IMR-90 (cell line): ENCODE data around the gene CENPQ. TPM values are rescaled to one million over a fixed set of nuclear protein-coding genes. Genes with fewer than 3 reads are reported as not detected.

Source experiments
- ATAC-seq: fragments of 200-7000 bp; cut with Tn5 transposase; 2 replicates; pipeline ENCODE4 v1.9.1; 2020; ENCODE audit warnings: low read depth, mild to moderate bottlenecking, moderate library complexity
- BruUV-seq: library from RNA; stranded (reverse); fragments of 400-500 nt; replicated peaks from 2 replicates; lab custom pipeline; 2021; lab: Mats Ljungman, UMichigan
- CTCF ChIA-PET: fragments of 300-600 bp; formaldehyde crosslinking; extraction: SDS; loops from one replicate; lab custom pipeline; 2021; ENCODE audit warnings: antibody characterized with exemption; lab: Yijun Ruan, JAX
- POLR2A ChIA-PET: fragments of 300-600 bp; sonication (Branson Sonifier 250); formaldehyde crosslinking; loops from one replicate; lab custom pipeline; 2022; ENCODE audit warnings: antibody characterized with exemption; ENCODE audit not compliant: unreplicated experiment; lab: Charles Lee
- DNase-seq: peaks from one replicate; pipeline ENCODE4 v3.0.0; 2013
- H2AFZ ChIP-seq: replicated peaks from 2 replicates; pipeline ENCODE3; 2013; ENCODE audit warnings: low read length, mild to moderate bottlenecking; ENCODE audit not compliant: poor library complexity
- H2AK5ac ChIP-seq: 2 replicates; pipeline ENCODE4 v1.6.1; 2013; ENCODE audit warnings: low read depth, low read length, inconsistent platforms
- H2AK9ac ChIP-seq: replicated peaks from 2 replicates; pipeline ENCODE3; 2013; ENCODE audit warnings: mild to moderate bottlenecking, low read depth, low read length, moderate library complexity; ENCODE audit not compliant: poor library complexity
- H2BK120ac ChIP-seq: 2 replicates; pipeline ENCODE4 v1.6.1; 2013; ENCODE audit warnings: low read depth, low read length, inconsistent platforms
- H2BK15ac ChIP-seq: 3 replicates; pipeline ENCODE4 v1.6.1; 2013; ENCODE audit warnings: low read depth, low read length, inconsistent platforms
- H2BK20ac ChIP-seq: 2 replicates; pipeline ENCODE4 v1.6.1; 2013; ENCODE audit warnings: low read depth, mild to moderate bottlenecking, inconsistent platforms, low read length, moderate library complexity
- H2BK5ac ChIP-seq: 2 replicates; pipeline ENCODE4 v1.6.1; 2013; ENCODE audit warnings: mild to moderate bottlenecking, low read depth, low read length, inconsistent platforms; ENCODE audit not compliant: poor library complexity, severe bottlenecking
- H3K14ac ChIP-seq: replicated peaks from 2 replicates; pipeline ENCODE4 v1.6.1; 2013; ENCODE audit warnings: low read depth, low read length, inconsistent platforms
- H3K18ac ChIP-seq: 2 replicates; pipeline ENCODE4 v1.6.1; 2013; ENCODE audit warnings: low read depth, low read length, control low read depth
- H3K23ac ChIP-seq: 2 replicates; pipeline ENCODE4 v1.6.1; 2013; ENCODE audit warnings: low read depth, low read length, inconsistent platforms
- H3K27ac ChIP-seq: 2 replicates; pipeline ENCODE4 v1.5.1; 2013; ENCODE audit warnings: mild to moderate bottlenecking, control low read depth, low read length; ENCODE audit not compliant: insufficient read depth
- H3K27me3 ChIP-seq: 2 replicates; pipeline ENCODE4 v1.6.1; 2013; ENCODE audit warnings: low read length; ENCODE audit not compliant: control insufficient read depth, insufficient read depth
- H3K36me3 ChIP-seq: 2 replicates; pipeline ENCODE4 v1.6.1; 2013; ENCODE audit warnings: low read length, mixed read lengths; ENCODE audit not compliant: control insufficient read depth, insufficient read depth
- H3K4ac ChIP-seq: 2 replicates; pipeline ENCODE4 v1.6.1; 2013; ENCODE audit warnings: low read depth, low read length, inconsistent platforms
- H3K4me1 ChIP-seq: 2 replicates; pipeline ENCODE4 v1.6.1; 2013; ENCODE audit warnings: low read length, mixed read lengths; ENCODE audit not compliant: control insufficient read depth, insufficient read depth
- H3K4me2 ChIP-seq: 2 replicates; pipeline ENCODE4 v1.6.1; 2013; ENCODE audit warnings: low read depth, mild to moderate bottlenecking, control low read depth, low read length, moderate library complexity
- H3K4me3 ChIP-seq: 2 replicates; pipeline ENCODE4 v1.5.1; 2013; ENCODE audit warnings: low read depth, mild to moderate bottlenecking, control low read depth, low read length, moderate library complexity; ENCODE audit not compliant: insufficient read depth
- H3K56ac ChIP-seq: 2 replicates; pipeline ENCODE4 v1.6.1; 2013; ENCODE audit warnings: low read length, inconsistent platforms; ENCODE audit not compliant: insufficient read depth; ENCODE audit errors: extremely low read depth
- H3K79me1 ChIP-seq, 2 experiments: 2 replicates each; pipeline ENCODE4 v1.6.1; 2013; ENCODE audit warnings: low read length in 2 of 2, inconsistent platforms in 1 of 2, low read depth in 1 of 2
- H3K9ac ChIP-seq: 2 replicates; pipeline ENCODE4 v1.6.1; 2013; ENCODE audit warnings: low read depth, low read length, control low read depth
- H3K9me1 ChIP-seq: 2 replicates; pipeline ENCODE4 v1.6.1; 2013; ENCODE audit warnings: low read length, inconsistent platforms; ENCODE audit not compliant: insufficient read depth
- H3K9me3 ChIP-seq: 2 replicates; pipeline ENCODE4 v1.6.1; 2013; ENCODE audit warnings: low read length; ENCODE audit not compliant: control insufficient read depth, insufficient read depth
- H4K20me1 ChIP-seq: 2 replicates; pipeline ENCODE4 v1.6.1; 2013; ENCODE audit warnings: low read length, inconsistent platforms; ENCODE audit not compliant: insufficient read depth
- H4K5ac ChIP-seq: 2 replicates; pipeline ENCODE4 v1.6.1; 2013; ENCODE audit warnings: mild to moderate bottlenecking, low read depth, low read length, control low read depth
- H4K8ac ChIP-seq, 2 experiments: 2 replicates each; pipeline ENCODE4 v1.6.1; 2013; ENCODE audit warnings: low read depth in 2 of 2, low read length in 2 of 2, control low read depth in 1 of 2, inconsistent platforms in 1 of 2
- H4K91ac ChIP-seq: 2 replicates; pipeline ENCODE4 v1.6.1; 2013; ENCODE audit warnings: low read depth, low read length, inconsistent platforms; ENCODE audit not compliant: insufficient read depth
- CEBPB ChIP-seq: IDR thresholded peaks from 2 replicates; pipeline ENCODE4 v1.6.1; 2012; ENCODE audit warnings: low read depth, low read length, improper control_type of control experiment
- CHD1 ChIP-seq: IDR thresholded peaks from 2 replicates; pipeline ENCODE4 v1.6.1; 2012; ENCODE audit warnings: low read depth, low read length, improper control_type of control experiment
- FOS ChIP-seq: fragments of 150-350 bp; IDR thresholded peaks from 2 replicates; pipeline ENCODE4 v1.6.1; 2016; ENCODE audit warnings: low read depth, low read length
- MAZ ChIP-seq: IDR thresholded peaks from 2 replicates; pipeline ENCODE4 v1.6.1; 2012; ENCODE audit warnings: low read depth, mild to moderate bottlenecking, low read length, improper control_type of control experiment, moderate library complexity, borderline replicate concordance
- MXI1 ChIP-seq: IDR thresholded peaks from 2 replicates; pipeline ENCODE4 v1.6.1; 2012; ENCODE audit warnings: low read depth, mild to moderate bottlenecking, low read length, moderate library complexity, borderline replicate concordance
- RAD21 ChIP-seq: IDR thresholded peaks from 2 replicates; pipeline ENCODE4 v1.6.1; 2012; ENCODE audit warnings: low read length, improper control_type of control experiment
- RFX5 ChIP-seq: IDR thresholded peaks from 2 replicates; pipeline ENCODE4 v1.8.0; 2012; ENCODE audit warnings: low read depth, mild to moderate bottlenecking, low read length, moderate library complexity
- WGBS, 2 experiments: methylation state at CpG; one replicate each; pipeline versions ENCODE4 v1.1.5 to v1.1.7; 2013; ENCODE audit warnings: missing lambda C conversion rate in 2 of 2; ENCODE audit not compliant: insufficient read length in 1 of 2; ENCODE audit errors: extremely low coverage in 2 of 2; 5-methylcytosine and 5-hydroxymethylcytosine counted together
- dilution Hi-C: fragments of 300-500 bp; cut with HindIII; formaldehyde crosslinking; loops from one replicate; pipeline ENCODE4 v1.14.3; 2018; ENCODE audit warnings: low sequenced_read_pairs; ENCODE audit not compliant: unreplicated experiment
- in situ Hi-C: fragments of 300-500 bp; cut with MboI; formaldehyde crosslinking; loops from 3 replicates; pipeline ENCODE4 v1.14.3; 2019; ENCODE audit warnings: low sequenced_read_pairs, inconsistent platforms, mixed read lengths
- intact Hi-C: fragments of 100-400 bp; cut with micrococcal nuclease; formaldehyde crosslinking; loops from 2 replicates; pipeline ENCODE4 v1.10.0; 2022
- polyA plus RNA-seq, 3 experiments: library from polyadenylated mRNA; depleted of rRNA; stranded (reverse); fragments of >200 nt; gene quantifications; 2 replicates each; pipeline ENCODE4 v1.2.3, GENCODE V29; 2012; ENCODE audit warnings: low replicate concordance in 1 of 3
- total RNA-seq: library from RNA; depleted of rRNA; stranded (reverse); fragments of >200 nt; gene quantifications from 2 replicates; pipeline ENCODE4 v1.2.3, GENCODE V29; 2012
- TF ChIP-seq, protein P1 (sequence below): fragments of 150-350 bp; IDR thresholded peaks from 2 replicates; pipeline ENCODE4 v1.6.1; 2017; ENCODE audit warnings: mild to moderate bottlenecking, antibody characterized with exemption, low read length, low read depth
- TF ChIP-seq, protein P2 (sequence below): fragments of 150-350 bp; IDR thresholded peaks from 2 replicates; pipeline ENCODE4 v1.6.1; 2016; ENCODE audit warnings: low read depth, mild to moderate bottlenecking, low read length, moderate library complexity, borderline replicate concordance

CENPQ gene
- total and polyA plus RNA-seq, 2 of the 4 experiments (the other 2 are of a cell fraction), result 2.2 to 3.7 TPM

DNA sequence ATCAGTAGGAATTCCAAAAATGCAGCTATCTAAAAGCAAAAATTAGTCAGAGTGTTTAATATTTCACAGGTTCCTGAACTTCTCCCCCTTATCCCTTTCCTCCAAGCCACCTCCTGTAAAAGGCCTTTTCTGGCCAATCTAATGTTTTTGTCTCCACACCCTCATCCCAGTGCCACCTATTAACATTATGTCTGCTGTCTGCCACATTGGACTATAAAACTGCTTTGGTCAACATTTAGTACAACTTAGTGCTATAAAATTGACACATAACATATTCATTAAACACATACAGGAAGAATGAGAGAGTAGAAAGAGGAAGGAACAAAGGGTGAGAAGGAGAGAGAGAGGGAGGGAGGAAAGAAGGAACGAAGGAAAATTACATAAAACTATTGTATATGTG lies 47.8 kb upstream of the CENPQ start:
- no peak overlapping the region for H3K18ac ChIP-seq
- WGBS, 2 experiments, result no CpG with 5 or more reads among the region's 1 CpG
- ChIA-PET POLR2A (no interaction called here), CTCF (no interaction called here)
- no peak overlapping the region for H2BK5ac ChIP-seq
- DNase-seq (no peak), ATAC-seq (no peak)
- no TSS peak for BruUV-seq
- no peaks in the 10 kb centered on the region for H3K9me1 ChIP-seq
- H2BK20ac ChIP-seq, result no peak overlapping the region
- H4K91ac ChIP-seq, result no peak overlapping the region
- in situ Hi-C loops (loop anchor here (25.0 kb wide), 1 partner anchor 653 kb away; no protein-coding TSS in a partner anchor), dilution Hi-C loops (no loop called here), intact Hi-C loops (loop anchor here (10.0 kb wide), 1 partner anchor 1781 kb away; no protein-coding TSS in a partner anchor)
- H3K4ac ChIP-seq, result no peak overlapping the region
- H2AK9ac ChIP-seq, result no peak overlapping the region
- H3K9me3 ChIP-seq, result no peaks in the 10 kb centered on the region
- no peaks in the 10 kb centered on the region for H3K79me1 ChIP-seq
- no peak overlapping the region for H2AK5ac ChIP-seq
- no peak overlapping the region for H3K23ac ChIP-seq
- H4K8ac ChIP-seq, result no peak overlapping the region
- no peak overlapping the region for H2BK120ac ChIP-seq
- H3K36me3 ChIP-seq, result no peaks in the 10 kb centered on the region
- no peak overlapping the region for H2BK15ac ChIP-seq
- H3K27ac ChIP-seq, result no peak overlapping the region
- H4K20me1 ChIP-seq, result no peaks in the 10 kb centered on the region
- no peaks in the 10 kb centered on the region for H3K4me1 ChIP-seq
- H3K4me3 ChIP-seq, result no peak overlapping the region
- no peak overlapping the region for H3K9ac ChIP-seq
- no peak overlapping the region for H3K56ac ChIP-seq
- no peak overlapping the region for H4K5ac ChIP-seq
- H2AFZ ChIP-seq, result no peak overlapping the region
- H3K27me3 ChIP-seq, result no peaks in the 10 kb centered on the region
- H3K4me2 ChIP-seq, result no peak overlapping the region
- H3K14ac ChIP-seq, result no peak overlapping the region
- TF ChIP-seq CEBPB (no peak), FOS (no peak), RFX5 (no peak), MXI1 (no peak), RAD21 (no peak), CHD1 (no peak), MAZ (no peak)
- TF ChIP-seq, protein P1, sequence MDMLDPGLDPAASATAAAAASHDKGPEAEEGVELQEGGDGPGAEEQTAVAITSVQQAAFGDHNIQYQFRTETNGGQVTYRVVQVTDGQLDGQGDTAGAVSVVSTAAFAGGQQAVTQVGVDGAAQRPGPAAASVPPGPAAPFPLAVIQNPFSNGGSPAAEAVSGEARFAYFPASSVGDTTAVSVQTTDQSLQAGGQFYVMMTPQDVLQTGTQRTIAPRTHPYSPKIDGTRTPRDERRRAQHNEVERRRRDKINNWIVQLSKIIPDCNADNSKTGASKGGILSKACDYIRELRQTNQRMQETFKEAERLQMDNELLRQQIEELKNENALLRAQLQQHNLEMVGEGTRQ, result no peak
- TF ChIP-seq, protein P2, sequence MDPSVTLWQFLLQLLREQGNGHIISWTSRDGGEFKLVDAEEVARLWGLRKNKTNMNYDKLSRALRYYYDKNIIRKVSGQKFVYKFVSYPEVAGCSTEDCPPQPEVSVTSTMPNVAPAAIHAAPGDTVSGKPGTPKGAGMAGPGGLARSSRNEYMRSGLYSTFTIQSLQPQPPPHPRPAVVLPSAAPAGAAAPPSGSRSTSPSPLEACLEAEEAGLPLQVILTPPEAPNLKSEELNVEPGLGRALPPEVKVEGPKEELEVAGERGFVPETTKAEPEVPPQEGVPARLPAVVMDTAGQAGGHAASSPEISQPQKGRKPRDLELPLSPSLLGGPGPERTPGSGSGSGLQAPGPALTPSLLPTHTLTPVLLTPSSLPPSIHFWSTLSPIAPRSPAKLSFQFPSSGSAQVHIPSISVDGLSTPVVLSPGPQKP, result no peak
